Stimulated activated CD8-positive, alpha-beta memory T cell treated with anti-CD3 and anti-CD28 coated beads, Interleukin-12 subunit alpha, Interleukin-12 subunit beta, amount 100 ng/mL, for 4 hours (primary cell): Measurements from ENCODE around the gene ZNF787.
"Not testable (repeated sequence)": the region's sequence is repeated elsewhere in the genome, so short reads cannot be mapped to it uniquely, and the experiment has no call there.

Experiments
- DNase-seq: peaks from one replicate; pipeline ENCODE4 v3.0.0-alpha.2; 2020; ENCODE audit warnings: low read depth

The ZNF787 gene

DNA sequence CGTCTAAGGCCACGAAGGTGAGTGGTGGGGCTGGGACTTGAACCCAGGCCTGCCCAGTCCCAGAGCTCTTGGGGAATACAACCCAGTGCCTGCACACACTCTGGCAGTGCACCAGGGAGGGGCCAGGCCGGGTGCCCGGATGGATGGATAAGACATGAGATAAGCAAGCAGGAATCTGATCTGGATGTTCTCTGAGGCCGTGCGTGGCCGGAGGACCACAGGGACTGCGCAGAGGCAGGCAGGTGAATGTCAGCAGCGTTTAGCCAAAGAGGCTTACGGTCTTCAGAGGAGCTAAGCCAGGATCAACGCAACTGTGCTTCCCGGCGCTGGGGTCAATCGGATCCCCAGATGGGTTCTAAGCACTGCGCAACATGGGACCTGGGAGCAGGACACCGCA is 1.5 kb downstream of the ZNF787 start:
- DNase-seq = no peak

GRCh38 chr19:56118666-56119581 is 2.2 kb downstream of the ZNF787 start:
- DNase-seq = no peak

DNA sequence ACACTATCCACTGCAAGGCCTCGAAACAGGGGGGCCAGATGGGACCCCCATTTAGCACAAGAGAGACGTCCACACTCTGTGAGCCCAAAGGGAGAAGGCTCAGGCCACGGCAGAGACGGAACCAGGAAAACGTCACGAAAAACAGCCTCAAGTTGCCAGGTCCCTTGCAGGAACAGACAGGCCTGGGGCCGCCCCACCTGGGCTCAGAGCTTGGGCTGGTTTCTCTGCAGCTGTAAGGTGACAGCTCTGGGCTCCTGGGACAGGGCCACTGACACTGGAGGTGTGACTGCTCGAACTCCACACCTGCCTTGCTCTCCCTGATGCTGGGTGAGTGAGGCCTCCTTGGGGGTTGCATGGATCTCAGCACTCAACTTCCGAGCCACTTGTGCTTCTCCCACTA is 3.2 kb downstream of the ZNF787 start:
- DNase-seq = no peak

- no peak for DNase-seq
These were observed 3.7 kb downstream of the ZNF787 start for GRCh38 chr19:56117376-56117884.

GRCh38 chr19:56116606-56117005 is 4.5 kb downstream of the ZNF787 start:
- no peak for DNase-seq

DNA sequence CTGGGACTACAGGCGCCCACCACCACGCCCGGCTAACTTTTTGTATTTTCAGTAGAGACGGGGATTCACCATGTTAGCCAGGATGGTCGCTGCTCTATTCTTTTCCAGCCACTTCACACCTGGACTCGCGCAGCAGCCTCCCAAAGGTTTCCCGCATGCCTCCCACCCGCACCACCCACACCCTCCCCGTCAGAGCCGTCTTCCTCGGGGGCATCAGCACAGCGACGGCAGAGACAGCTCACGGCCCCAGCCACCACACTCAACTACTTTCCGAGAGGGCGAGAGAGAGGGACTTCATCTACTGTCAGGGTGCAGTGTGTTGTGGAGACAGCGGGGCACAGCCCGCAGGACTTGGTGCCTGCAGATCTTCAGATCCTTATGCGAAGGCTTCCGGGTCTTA is 5.6 kb downstream of the ZNF787 start:
- DNase-seq = no peak

DNA sequence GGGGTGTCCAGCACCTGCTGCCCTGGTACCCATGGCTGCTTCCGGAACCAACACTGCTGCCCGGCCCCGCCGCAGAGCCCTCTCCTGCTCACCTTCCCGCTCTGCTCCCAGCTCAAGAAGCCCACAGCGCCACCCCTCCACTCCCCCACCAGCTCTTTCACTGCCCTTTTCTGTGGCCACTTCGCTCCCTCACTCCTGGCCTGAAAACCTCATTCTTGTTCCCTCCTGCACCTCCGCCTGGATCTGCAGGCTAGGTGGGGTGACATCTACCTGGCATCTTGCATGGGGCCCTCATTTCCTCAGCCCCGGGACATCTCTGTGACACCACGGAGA is 6.4 kb downstream of the ZNF787 start:
- no peak for DNase-seq

- DNase-seq = no peak
These were observed 6.9 kb downstream of the ZNF787 start for GRCh38 chr19:56114051-56114777.

DNA sequence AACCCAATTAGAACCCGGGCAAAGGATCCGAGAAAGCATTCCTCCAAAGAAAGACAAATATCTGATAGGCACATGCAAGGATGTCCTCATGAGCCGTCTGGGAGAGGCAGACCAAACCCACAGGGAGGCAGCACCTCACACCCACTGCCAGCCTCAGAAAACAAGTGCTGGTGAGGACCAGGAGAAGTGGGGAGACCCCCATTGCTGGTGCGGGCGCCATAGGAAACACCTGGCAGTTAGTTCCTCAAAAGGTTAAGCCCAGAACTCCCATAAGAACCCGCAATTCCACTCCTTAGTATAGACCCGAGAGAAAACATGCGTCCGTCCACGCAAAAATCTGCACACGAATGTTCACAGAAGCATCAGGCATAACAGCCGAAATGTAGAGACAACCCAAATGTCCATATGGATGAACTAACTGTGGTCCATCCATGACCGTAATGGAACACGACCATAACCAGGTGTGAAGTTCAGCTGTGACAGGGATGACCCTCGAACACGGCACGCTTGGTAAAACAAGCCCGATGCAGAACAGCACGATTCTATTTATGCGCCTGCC is 7.9 kb downstream of the ZNF787 start:
- no peak for DNase-seq

GRCh38 chr19:56112313-56112709 is 8.8 kb downstream of the ZNF787 start:
- DNase-seq = no peak

DNA sequence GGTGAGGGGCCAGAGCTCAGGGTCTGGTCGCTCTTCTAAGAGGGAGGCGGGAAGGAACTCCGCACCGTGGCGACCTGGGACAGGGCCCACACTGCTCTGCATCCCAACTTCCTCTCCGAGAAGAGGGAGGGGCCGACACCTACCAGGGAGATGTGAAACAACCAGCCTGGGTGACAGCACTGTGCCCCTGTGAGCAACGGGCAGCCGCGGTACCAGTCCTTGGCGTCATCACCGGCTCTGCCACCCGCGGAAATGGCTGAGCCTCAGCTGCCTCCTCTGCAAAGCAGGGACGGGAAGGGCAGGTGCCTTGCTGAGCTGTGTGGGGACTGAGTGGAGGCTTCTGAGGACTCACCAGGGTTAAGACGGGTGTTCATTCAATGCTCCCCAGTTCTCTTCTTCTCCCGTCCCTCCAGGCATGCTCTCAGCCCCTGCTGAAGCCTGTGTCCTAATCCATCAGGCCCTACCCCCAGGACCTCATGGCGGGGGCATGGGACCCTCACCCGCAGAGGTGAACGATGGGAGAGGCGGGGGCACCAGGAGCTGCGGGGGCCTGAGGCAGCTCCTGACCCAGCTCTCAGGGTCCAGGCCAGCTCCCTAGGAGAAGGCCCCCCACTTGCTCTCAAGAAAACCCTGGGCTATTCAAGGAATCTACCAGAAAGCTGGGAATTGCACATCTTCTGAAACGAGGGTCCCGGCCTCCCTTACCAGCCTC is 9.3 kb downstream of the ZNF787 start:
- peak; percentile 19 for DNase-seq

DNA sequence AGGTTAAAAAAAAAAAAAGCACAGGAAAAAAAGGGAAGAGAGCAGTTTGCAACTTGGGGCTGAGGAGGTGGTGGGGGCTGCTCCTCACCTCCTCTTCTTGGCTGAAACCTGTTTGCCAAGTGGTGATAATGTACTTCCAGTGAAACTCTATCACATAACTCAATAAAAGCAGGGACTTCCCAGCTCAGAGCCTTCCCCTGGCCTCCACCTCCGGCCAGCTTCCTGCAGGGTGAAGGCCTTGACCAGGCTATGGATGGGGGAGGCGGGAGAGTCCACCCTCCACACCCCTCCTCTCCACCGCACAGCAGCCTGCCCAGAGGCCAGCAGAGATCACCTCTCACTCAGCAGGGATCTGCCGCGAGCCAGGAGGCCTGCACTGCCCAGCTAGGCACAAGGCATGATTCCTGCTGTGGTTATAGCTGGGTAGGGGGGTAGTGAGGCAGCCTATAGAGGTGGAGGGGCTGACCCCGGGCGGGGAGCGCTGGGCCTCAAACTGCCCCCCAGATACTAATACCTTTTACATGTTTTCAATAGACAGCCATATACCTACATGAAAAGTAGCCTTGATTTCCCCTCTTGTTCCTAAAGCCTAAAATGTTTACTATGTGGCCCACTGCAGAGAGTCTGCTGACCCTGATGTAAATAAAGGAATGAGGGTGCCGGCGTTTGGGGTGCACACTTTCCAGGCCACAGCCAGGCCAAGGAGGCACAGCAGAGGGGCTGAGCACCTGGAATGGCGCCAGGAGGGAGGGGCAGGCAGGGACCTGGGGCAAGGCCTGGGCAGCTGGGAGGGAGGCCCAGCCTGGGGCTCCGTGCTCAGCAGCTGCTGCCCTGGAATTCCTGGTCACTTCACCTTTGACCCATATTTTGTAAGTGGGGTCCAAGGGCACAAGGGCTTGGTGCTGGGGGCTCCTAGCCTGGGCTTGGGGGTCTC is 10.3 kb downstream of the ZNF787 start:
- no peak for DNase-seq

DNA sequence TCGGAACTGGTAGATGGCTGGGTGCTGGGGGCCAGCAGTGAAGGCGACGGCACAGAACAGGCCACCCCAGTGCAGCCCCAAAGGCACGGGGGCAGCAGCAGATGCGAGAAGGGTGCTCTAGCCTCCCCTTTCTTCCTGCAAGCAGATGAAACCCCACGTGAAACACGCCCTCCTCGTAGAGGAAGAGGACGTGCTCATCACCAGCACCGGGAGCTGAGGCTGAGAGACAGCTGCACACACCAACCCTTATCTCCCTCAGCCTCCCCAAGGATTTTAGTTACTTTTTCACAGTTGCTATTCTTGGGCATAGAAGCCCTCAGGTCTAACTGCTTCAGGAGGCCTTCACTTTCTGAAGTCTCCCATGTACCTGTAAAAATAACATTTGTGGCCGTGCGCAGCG is 11.9 kb downstream of the ZNF787 start:
- no peak for DNase-seq

DNA sequence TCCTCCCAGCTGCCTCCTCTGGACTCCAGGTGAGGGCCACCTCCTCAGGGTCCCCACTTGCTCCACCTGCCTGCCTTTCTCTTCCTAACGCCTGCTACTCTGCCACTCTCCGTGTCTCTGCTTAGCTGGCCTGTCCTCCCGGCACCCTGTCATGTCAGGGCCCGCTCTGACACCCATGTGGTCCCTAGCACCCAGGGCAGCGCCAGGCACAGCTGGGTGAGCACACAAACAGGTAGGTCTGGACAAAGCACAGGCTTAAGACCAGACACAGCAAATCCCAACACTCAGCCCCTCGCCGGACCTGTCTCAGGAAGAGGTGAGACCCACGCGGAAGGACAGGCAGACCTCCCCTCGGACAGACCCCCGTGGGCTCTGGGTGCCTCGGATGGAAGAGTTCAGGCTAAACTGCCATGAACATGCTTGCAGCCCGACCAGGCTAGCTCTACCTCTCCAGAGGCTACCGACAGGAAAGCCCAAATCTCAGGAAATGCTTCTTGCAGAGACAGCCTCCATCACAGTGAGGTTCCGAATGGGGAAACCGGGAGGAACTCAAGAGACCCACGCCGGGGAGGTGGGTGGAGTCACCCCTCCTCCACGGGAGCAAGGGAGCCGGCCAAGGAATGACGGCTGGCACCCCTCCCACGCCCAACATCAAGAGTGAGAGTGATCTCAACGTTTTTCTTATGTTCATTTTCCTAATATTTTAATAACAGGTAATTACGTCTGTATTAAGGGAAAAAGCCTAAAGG is 12.5 kb downstream of the ZNF787 start:
- DNase-seq = no peak

- DNase-seq = no peak
These were observed 13.3 kb downstream of the ZNF787 start for GRCh38 chr19:56107626-56108351.

DNA sequence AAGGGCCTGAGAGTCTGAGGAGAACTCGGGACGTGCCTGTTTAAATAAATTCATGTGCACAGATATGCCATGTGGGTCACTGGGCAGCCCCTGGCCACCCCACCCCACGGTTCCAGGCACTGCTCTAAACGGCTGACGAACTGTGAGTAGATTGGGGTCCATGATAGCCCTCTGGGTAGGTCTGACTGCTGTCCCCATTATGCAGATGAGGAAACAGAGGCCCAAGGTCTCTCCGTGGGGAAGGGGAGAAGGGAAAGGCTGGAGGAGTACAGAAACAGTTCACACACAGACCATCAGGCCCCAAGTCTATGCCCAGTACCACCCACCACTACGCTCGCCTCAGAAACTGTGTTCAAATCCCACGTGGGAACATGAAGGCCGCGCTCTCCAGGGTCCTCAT is 14.1 kb downstream of the ZNF787 start:
- no peak for DNase-seq

GRCh38 chr19:56106397-56106849 is 14.7 kb downstream of the ZNF787 start:
- no peak for DNase-seq

GRCh38 chr19:56105831-56106396 is 15.2 kb downstream of the ZNF787 start:
- not testable (repeated sequence) for DNase-seq

DNA sequence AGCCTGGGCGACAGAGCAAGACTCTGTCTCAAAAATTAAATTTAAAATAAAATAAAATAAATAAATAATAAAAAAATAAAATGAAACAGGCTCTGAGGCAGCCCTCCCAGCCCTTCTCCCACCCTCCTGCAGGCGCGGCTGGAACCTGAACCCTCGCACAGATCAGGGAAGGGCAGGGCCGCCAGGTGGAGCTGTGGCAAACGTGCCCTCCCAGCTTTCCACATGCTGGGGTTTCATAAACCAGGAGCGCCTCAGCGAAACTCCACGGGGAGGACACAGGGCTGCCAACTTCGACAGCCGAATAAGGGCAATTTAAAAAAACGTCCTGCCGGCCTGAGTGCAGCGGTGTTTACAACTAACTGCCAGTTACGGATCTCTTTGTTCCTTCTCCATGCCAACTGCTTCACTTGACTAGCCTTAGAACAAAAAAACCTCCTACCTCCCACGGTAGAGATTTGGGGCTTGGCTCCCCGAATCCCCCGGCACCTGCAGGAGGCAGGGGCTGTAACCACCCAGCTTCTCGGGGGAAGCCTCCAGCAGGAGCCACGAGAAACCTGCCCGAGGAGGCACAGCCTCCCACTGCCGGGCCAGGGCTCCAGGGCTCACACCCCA is 15.9 kb downstream of the ZNF787 start:
- DNase-seq = no peak
